PC-3 (cell line): ENCODE results near the gene SIDT1. TPM values are rescaled to one million over a fixed set of nuclear protein-coding genes. Genes with fewer than 3 reads are reported as not detected.

Source experiments
- ATAC-seq: fragments of 200-7000 bp; cut with Tn5 transposase; 2 replicates; pipeline ENCODE4 v1.9.1; 2020; ENCODE audit warnings: mild to moderate bottlenecking, moderate library complexity
- BruUV-seq: library from RNA; stranded (reverse); fragments of 400-500 nt; replicated peaks from 2 replicates; lab custom pipeline; 2021; lab: Mats Ljungman, UMichigan
- CTCF ChIA-PET: fragments of 300-600 bp; sonication (Branson Sonifier 250); formaldehyde crosslinking; loops from one replicate; lab custom pipeline; 2022; ENCODE audit warnings: antibody characterized with exemption; lab: Charles Lee
- POLR2A ChIA-PET: fragments of 300-600 bp; sonication (Branson Sonifier 250); formaldehyde crosslinking; loops from one replicate; lab custom pipeline; 2022; ENCODE audit warnings: antibody characterized with exemption; ENCODE audit not compliant: unreplicated experiment; lab: Charles Lee
- DNase-seq: peaks from one replicate; pipeline ENCODE4 v3.0.0-alpha.2; 2015
- H2AFZ ChIP-seq: fragments of 300-600 bp; sonication (generic); 2 replicates; pipeline ENCODE4 v1.6.0; 2016; ENCODE audit warnings: antibody characterized with exemption, low read length
- H3F3A ChIP-seq: fragments of 300-600 bp; sonication (generic); one replicate; pipeline ENCODE4 v1.6.0; 2017; ENCODE audit warnings: antibody characterized with exemption, low read length, control low read depth, mild to moderate bottlenecking; ENCODE audit not compliant: unreplicated experiment
- H3K27ac ChIP-seq: fragments of 300-600 bp; sonication (generic); 2 replicates; pipeline ENCODE4 v1.5.1; 2016; ENCODE audit warnings: mild to moderate bottlenecking, low read length
- H3K27me3 ChIP-seq: fragments of 300-600 bp; sonication (generic); 2 replicates; pipeline ENCODE4 v1.6.1; 2016; ENCODE audit warnings: low read length, mixed read lengths
- H3K36me3 ChIP-seq: fragments of 300-600 bp; sonication (generic); 2 replicates; pipeline ENCODE4 v1.6.1; 2016; ENCODE audit warnings: low read depth, mixed run types, low read length, mixed read lengths
- H3K4me1 ChIP-seq: fragments of 300-600 bp; sonication (generic); 2 replicates; pipeline ENCODE4 v1.5.1; 2016; ENCODE audit warnings: low read length; ENCODE audit not compliant: insufficient read depth
- H3K4me2 ChIP-seq: fragments of 300-600 bp; sonication (generic); 2 replicates; pipeline ENCODE4 v1.6.0; 2016; ENCODE audit warnings: low read length
- H3K4me3 ChIP-seq: fragments of 300-600 bp; sonication (generic); 2 replicates; pipeline ENCODE4 v1.5.1; 2016; ENCODE audit warnings: mild to moderate bottlenecking, low read length, mixed read lengths
- H3K79me2 ChIP-seq: fragments of 300-600 bp; sonication (generic); 2 replicates; pipeline ENCODE4 v1.6.1; 2017; ENCODE audit warnings: low read length, mixed read lengths
- H3K9ac ChIP-seq: fragments of 300-600 bp; sonication (generic); 2 replicates; pipeline ENCODE4 v1.6.0; 2016; ENCODE audit warnings: mild to moderate bottlenecking, low read length
- H3K9me2 ChIP-seq: fragments of 300-600 bp; sonication (generic); replicated peaks from 2 replicates; pipeline ENCODE4 v1.6.1; 2016; ENCODE audit warnings: mixed run types, low read length, mixed read lengths
- H3K9me3 ChIP-seq: fragments of 300-600 bp; sonication (generic); 2 replicates; pipeline ENCODE4 v1.6.1; 2016; ENCODE audit warnings: low read length, mixed read lengths
- H4K20me1 ChIP-seq: fragments of 300-600 bp; sonication (generic); 2 replicates; pipeline ENCODE4 v1.6.1; 2016; ENCODE audit warnings: low read length, mixed read lengths
- CTCF ChIP-seq: fragments of 300-600 bp; sonication (generic); conservative IDR thresholded peaks from 2 replicates; pipeline ENCODE4 v1.5.1; 2017; ENCODE audit warnings: antibody characterized with exemption, low read depth, mild to moderate bottlenecking, low read length
- EZH2 ChIP-seq: fragments of 300-600 bp; sonication (generic); IDR thresholded peaks from one replicate; pipeline ENCODE4 v1.6.1; 2017; ENCODE audit warnings: antibody characterized with exemption, mild to moderate bottlenecking, low read length; ENCODE audit not compliant: unreplicated experiment
- EZH2phosphoT487 ChIP-seq: fragments of 300-600 bp; sonication (generic); IDR thresholded peaks from 2 replicates; pipeline ENCODE4 v1.6.1; 2018; ENCODE audit warnings: mild to moderate bottlenecking, antibody characterized with exemption, low read length, borderline replicate concordance
- intact Hi-C: fragments of 100-400 bp; cut with micrococcal nuclease; formaldehyde crosslinking; loops from 2 replicates; pipeline ENCODE4 v1.9.0; 2023
- total RNA-seq: library from RNA; depleted of rRNA; stranded (reverse); fragments of >200 nt; gene quantifications from 2 replicates; pipeline ENCODE4 v1.2.3, GENCODE V29; 2014

Gene SIDT1
- total RNA-seq, 1 experiment from 2014 or later = 14.1 TPM

GRCh38 chr3:113536627-113537101 lies 4.3 kb downstream of the SIDT1 start:
- Histone ChIP-seq H3K27ac (peak overlapping the region; percentile 95), H3K4me1 (peaks cover 51% of the 10 kb centered on the region), H3K36me3 (peaks cover 12% of the 10 kb centered on the region), H3K4me2 (peak overlapping the region; percentile 90), H3F3A (peaks cover 21% of the 10 kb centered on the region), H3K27me3 (no peaks in the 10 kb centered on the region), H3K9ac (peak overlapping the region; percentile 62), H3K79me2 (peaks cover 70% of the 10 kb centered on the region), H3K4me3 (peak overlapping the region; percentile 46; the same call in 1 of the 2 replicates), H4K20me1 (no peaks in the 10 kb centered on the region), H3K9me3 (peaks cover 3% of the 10 kb centered on the region; the same call in 1 of the 2 replicates), H3K9me2 (no peaks in the 10 kb centered on the region), H2AFZ (no peak overlapping the region)
- BruUV-seq = no TSS peak
- CTCF ChIA-PET = interaction anchor here (0.6 to 1.9 kb wide), 4 partner anchors 21 to 183 kb away, joined by 3 to 15 read pairs (median 6); no protein-coding TSS in a partner anchor
- POLR2A ChIA-PET = interaction anchor here (0.6 to 1.8 kb wide), 3 partner anchors 21 to 265 kb away, joined by 3 to 10 read pairs (median 3); partner anchors contain the start of gene SPICE1
- intact Hi-C loops = loop anchor here (1.0 to 2.0 kb wide), 4 partner anchors 21 to 41 kb away; partner anchors contain the start of gene SPICE1
- DNase-seq = peak; percentile 98
- TF ChIP-seq EZH2 = no peak
- ATAC-seq = peak; percentile 66

- peaks cover 21% of the 10 kb centered on the region for H3F3A ChIP-seq
- no peak overlapping the region for H2AFZ ChIP-seq
- peaks cover 4% of the 10 kb centered on the region; the same call in 1 of the 2 replicates for H3K9me3 ChIP-seq
- peaks cover 66% of the 10 kb centered on the region for H3K79me2 ChIP-seq
- H3K4me2 ChIP-seq = peak overlapping the region; percentile 76
- ChIA-PET POLR2A (interaction anchor here (0.6 to 1.8 kb wide), 3 partner anchors 20 to 265 kb away, joined by 3 to 10 read pairs (median 3); partner anchors contain the start of gene SPICE1), CTCF (interaction anchor here (0.6 to 1.9 kb wide), 4 partner anchors 21 to 183 kb away, joined by 3 to 15 read pairs (median 6); no protein-coding TSS in a partner anchor)
- no peaks in the 10 kb centered on the region for H4K20me1 ChIP-seq
- H3K27me3 ChIP-seq = no peaks in the 10 kb centered on the region
- peak overlapping the region; percentile 46 for H3K4me3 ChIP-seq
- intact Hi-C loops = loop anchor here (2.0 kb wide), 1 partner anchor 22 kb away; the partner anchor contains the start of gene SPICE1
- H3K4me1 ChIP-seq = peaks cover 49% of the 10 kb centered on the region
- peaks cover 14% of the 10 kb centered on the region for H3K36me3 ChIP-seq
- H3K9me2 ChIP-seq = no peaks in the 10 kb centered on the region
- H3K27ac ChIP-seq = peak overlapping the region; percentile 95
- no TSS peak for BruUV-seq
- peak; percentile 79 for DNase-seq
- no peak for ATAC-seq
- no peak for TF ChIP-seq EZH2phosphoT487
- no peak for TF ChIP-seq CTCF
- no peak for TF ChIP-seq EZH2
- peak overlapping the region; percentile 40 for H3K9ac ChIP-seq
Measured at GRCh38 chr3:113537155-113537554, 4.8 kb downstream of the SIDT1 start.

- no peaks in the 10 kb centered on the region for H3K9me2 ChIP-seq
- peaks cover 18% of the 10 kb centered on the region for H3K4me1 ChIP-seq
- ChIA-PET POLR2A (interaction anchor here (0.5 kb wide), 1 partner anchor 27 kb away, joined by 3 read pairs; the partner anchor contains the start of gene SPICE1), CTCF (interaction anchor here (0.6 kb wide), 1 partner anchor 10 kb away, joined by 7 read pairs; no protein-coding TSS in a partner anchor)
- H3K9me3 ChIP-seq = peaks cover 4% of the 10 kb centered on the region; the same call in 1 of the 2 replicates
- intact Hi-C loops = no loop called here
- no peak overlapping the region for H2AFZ ChIP-seq
- no peak overlapping the region for H3K4me3 ChIP-seq
- peaks cover 29% of the 10 kb centered on the region for H3K79me2 ChIP-seq
- ATAC-seq = no peak
- TF ChIP-seq CTCF = no peak
- no TSS peak for BruUV-seq
- peaks cover 17% of the 10 kb centered on the region for H3K36me3 ChIP-seq
- no peak overlapping the region for H3K27ac ChIP-seq
- no peak overlapping the region for H3K9ac ChIP-seq
- DNase-seq = no peak
- H3K4me2 ChIP-seq = no peak overlapping the region
- H3K27me3 ChIP-seq = no peaks in the 10 kb centered on the region
- H3F3A ChIP-seq = peaks cover 15% of the 10 kb centered on the region
- no peaks in the 10 kb centered on the region for H4K20me1 ChIP-seq
Measured at GRCh38 chr3:113541519-113541918, 9.2 kb downstream of the SIDT1 start.
